ENCODE data around the gene SCOC. TPM values are rescaled to one million over a fixed set of nuclear protein-coding genes. Genes with fewer than 3 reads are reported as not detected.
"Not testable (repeated sequence)": the region's sequence is repeated elsewhere in the genome, so short reads cannot be mapped to it uniquely, and the experiment has no call there.

Gene SCOC
- total RNA-seq, 1 experiment from 2014 or later = 39.4 TPM

DNA sequence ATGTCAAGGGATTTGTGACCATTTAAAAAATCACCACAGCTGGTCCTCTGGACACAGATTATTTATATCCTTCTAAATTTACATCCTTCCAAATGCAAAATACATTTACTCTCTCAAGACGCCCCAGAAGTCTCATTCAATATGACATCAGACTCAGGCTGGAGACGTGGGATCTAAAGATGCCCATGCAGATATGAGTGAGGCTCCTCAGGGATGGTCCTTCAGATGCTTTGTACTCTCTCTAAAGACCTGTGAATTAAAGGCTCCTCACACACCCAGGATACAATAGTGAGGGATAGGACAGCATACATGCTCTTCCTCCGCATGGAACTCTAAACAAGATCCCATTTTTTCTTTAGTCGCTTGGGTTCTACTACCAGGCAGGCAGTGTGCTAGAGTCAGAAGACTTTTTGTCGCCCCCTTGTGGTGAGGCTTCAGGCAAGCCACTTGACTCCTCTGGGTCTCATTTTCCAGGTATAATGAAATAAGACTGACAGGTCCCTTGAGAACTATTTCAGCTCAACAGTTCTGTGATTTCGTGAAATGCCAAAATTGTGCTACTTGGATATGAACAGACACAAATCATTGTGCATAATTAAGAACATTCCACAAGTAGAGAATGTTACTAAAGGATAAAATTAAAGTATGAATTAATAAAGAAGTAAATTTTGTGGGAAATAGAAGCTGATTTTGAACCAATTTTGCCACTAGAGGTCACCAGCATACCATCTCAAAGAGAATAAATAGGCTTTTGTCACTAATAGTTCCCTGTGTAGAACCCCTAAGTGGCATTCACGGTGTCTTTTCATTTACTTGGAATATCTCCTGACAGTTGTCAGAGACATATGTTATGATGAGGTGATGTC, 13.7 kb upstream of the SCOC start:
- peak; percentile 84 for DNase-seq (ENCODE audit: low read depth)

DNA sequence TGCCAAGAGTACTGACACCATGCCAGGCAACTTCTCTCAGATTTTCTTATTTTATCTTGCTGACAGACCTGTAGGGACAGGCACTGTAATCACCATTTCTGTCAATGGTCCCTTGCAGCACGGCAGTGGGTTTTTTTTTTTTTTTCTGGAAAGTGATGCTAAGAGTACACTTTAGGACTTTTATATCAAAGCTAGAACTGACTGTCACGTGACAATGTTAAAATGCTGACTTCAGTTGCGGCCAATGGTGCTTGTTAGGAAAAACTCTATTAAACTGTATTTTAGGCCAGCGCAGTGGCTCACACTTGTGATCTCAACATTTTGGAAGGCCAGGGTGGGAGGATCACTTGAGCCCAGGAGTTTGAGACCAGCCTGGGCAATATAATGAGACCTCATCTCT, 12.3 kb upstream of the SCOC start:
- no peak for DNase-seq (ENCODE audit: low read depth)

DNA sequence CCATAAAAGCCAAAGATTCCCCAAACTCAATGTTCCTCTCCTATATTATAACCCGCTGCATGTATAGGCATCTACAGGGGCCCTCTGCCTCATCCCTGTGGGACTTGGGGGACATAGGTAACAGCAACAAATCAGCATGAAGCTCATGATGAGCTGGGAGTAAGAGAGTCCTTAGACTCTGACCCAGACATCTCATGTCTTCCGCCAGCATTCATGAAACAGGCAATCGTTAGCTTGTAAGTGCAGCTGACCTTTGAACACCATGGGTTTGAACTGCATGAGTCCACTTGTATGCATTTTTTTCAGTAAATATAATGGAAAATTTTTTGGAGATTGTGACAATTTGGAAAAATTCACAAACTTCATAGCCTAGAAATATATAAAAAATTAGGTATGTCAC, 10.4 kb upstream of the SCOC start:
- no peak for DNase-seq (ENCODE audit: low read depth)

DNA sequence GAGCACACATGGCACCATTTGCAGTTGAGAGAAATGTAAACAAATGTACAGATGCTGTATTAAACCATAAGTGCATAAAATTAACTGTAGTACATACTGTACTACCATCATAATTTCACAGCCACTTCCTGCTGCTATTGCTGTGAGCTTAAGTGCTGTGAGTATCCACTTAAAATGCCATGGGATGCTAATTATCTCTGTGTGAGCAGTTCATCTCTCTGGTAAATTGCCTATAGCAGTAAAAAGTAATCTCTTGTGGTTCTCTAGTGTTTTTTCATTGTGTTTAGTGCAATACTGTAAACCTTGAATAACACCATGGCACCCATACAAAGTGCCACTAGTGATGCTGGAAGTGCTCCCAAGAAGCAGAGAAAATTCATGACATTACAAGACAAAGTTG, 9.9 kb upstream of the SCOC start:
- DNase-seq (ENCODE audit: low read depth) = no peak

DNA sequence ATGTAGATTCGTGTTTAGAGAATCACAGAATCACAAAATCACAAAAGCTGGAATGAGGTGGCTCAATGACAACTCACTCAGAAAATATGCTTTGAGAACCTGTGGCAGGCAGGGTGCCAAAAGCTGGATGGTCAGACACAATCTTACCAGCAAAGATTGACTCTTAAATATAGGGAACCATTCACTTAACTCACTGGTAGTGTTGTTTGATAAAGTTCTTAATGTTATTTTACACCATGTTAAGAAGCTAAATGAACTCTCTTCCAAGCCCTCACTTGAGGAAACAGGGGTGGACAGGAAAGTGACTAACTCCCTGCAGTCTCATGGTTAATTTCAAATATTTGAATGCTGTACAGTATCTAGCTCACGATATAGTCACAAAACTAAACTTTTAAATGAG, 5.7 kb upstream of the SCOC start:
- DNase-seq (ENCODE audit: low read depth) = peak; percentile 75

DNA sequence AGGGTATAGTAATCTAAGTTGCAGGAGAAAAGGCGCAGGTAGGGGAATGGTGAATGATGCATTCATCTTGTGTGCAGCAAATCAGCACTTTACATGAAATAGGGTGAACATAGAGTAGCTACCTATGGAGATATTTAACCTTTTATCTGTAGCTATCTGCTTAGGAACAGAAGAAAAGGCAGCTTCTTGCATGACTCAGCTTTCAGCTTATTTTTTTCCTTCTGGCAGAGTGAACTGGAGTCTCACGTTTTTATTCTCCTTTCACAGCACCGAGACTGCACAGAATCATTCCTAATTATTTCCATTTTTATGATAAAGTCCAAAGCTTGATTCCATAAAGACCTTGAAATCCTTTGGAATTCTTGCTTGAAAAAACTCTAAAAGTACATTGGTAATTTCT, 4.8 kb upstream of the SCOC start:
- DNase-seq (ENCODE audit: low read depth) = peak; percentile 21

DNA sequence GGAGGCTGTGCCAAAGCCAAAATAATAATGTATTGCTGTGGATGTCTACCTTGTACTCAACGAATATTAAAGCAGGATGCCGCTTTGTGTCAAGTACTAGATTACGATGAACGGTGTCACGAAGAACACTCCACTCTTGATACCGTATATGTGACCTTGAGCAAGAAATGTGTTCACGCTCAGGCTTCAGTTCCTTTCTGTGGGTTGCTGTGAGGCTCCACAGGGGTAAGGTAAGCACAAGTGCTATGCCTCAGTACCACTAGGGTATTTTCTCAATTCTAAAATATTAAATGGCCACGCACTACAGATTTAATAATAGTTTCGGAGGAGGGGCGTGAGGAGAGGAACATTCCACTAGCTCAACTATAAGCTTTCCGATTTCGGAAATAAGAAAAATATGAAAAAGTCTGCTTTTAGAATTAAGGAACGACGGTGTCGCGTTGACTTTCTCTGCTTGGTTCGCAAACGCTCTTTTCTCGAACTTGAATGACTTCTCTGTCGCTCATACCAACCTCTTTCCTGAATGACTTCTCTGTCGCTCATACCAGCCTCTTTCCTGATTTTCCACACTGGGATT, 607 bp upstream of the SCOC start:
- no peak for DNase-seq (ENCODE audit: low read depth)

DNA sequence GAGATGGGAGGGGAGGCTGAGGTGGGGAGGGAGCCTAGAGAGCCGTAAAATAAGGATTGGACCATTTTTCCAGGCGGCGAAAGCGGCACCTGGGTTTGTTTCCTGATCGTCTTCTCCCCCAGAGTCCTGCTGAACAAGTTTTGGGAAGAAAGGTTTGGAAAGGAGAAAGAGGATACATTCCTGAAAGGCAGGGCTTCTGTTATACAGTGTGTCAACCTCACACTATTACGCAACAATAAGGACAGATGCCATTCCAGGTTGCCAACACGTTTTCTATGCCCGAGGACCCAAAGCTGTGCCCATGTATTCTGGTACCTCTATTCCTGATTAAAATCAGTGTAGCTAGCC, 658 bp downstream of the SCOC start:
- peak; percentile 15 for DNase-seq (ENCODE audit: low read depth)

DNA sequence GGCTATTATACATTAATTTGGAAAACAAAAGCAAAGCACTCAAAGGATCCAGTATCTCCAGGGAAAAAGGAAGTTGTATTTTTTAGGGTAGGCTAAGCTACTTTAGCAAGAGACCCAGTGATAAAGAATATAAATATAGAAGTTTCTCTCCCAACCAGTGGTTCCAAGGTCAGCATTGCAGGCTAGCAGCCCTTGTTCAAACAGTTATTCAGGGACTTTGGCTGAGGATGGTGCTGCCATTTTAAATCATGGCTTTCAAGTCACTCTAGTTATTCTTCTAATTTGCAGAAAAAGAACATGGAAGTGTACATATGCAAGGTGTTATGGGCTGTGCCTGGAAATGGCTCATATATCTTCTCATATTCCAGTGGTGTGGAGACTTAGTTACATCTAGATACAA, 9.3 kb downstream of the SCOC start:
- no peak for DNase-seq (ENCODE audit: low read depth)

DNA sequence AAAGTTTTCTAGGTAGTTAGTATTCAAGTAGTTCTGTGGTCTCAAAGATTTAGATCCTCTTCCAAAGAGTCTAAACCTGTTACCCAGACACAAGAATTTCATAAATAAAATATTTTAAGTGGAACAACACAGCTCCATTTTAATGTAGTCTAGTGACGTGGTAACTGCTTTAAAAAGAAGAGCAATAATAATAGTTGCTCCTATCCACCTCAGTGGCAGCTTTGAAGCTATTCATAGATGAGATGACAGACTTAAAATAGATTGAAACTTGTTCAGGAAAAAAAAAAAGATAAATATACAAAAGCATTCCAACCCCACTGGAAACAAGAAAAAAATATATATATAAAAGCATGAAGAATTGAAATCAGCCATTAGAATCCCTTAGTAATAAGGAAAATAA, 14.6 kb downstream of the SCOC start:
- DNase-seq (ENCODE audit: low read depth) = no peak

GRCh38 chr4:140395668-140396067, 22.2 kb downstream of the SCOC start:
- DNase-seq (ENCODE audit: low read depth) = no peak

GRCh38 chr4:140400111-140400510, 26.7 kb downstream of the SCOC start:
- no peak for DNase-seq (ENCODE audit: low read depth)

DNA sequence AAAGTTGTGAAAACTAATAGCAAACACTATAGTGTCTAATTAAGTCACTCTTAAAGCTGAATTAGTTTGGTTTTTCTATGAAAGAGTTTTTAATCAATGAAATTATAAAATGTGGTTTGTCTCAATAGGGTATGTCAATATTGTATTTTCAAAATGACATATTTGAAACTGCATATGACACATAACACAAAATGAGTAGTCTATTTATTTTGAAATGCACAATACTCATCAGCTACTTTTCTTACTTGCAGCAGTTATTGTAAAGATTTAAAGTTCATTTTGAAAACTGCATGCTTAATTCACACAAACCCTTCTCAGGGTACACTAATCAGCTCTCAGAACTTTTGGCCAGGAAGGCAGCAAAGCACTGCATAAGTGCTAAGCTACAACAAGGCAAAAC, 32.8 kb downstream of the SCOC start:
- DNase-seq (ENCODE audit: low read depth) = no peak

DNA sequence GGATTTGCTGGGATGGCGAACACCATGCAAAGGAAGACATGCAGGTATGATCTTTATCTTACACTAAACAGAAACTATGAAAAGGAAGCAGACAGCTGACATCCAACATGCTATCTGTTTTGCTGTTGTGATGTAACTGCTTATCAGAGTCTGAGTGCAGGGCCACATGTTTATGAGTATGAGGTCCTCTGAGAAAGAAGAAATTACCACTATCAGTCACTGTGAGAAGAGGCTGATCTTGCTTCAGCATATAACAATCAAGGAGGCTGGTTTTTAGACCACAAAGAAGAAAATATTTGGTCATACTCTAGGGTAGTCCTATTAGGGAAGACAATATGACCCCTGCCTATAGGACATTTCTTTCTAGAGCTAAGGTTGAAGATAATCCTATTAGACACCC, 35.5 kb downstream of the SCOC start:
- no peak for DNase-seq (ENCODE audit: low read depth)

GRCh38 chr4:140413130-140413969, 39.9 kb downstream of the SCOC start:
- DNase-seq (ENCODE audit: low read depth) = not testable (repeated sequence)

- DNase-seq (ENCODE audit: low read depth) = no peak
These were observed 49.7 kb downstream of the SCOC start for GRCh38 chr4:140423106-140423505.

DNA sequence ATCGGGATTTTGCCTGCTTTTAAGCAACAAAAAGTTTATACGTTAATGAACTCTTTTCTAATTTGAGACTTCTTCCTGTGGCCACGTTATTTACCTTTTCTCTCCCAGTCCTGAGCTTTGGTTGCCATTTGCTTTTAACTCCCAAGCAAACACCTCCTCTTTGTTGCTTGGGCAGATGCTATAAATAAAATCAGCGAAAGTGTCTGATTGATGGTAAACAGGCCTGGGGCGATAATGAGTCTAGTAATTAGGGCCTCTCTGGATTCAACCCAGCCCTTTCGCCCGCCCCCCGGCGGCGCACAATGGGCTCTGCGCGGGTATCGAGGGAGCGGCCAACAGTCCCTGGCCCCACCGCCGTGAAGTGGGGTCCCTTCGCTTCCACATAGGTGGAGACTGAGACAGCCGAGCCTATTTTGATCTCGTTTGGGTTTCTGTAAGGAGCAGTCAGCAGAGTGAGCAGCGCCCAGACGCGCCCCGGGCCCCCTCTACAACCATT, 53.2 kb downstream of the SCOC start:
- peak; percentile 5 for DNase-seq (ENCODE audit: low read depth)

DNA sequence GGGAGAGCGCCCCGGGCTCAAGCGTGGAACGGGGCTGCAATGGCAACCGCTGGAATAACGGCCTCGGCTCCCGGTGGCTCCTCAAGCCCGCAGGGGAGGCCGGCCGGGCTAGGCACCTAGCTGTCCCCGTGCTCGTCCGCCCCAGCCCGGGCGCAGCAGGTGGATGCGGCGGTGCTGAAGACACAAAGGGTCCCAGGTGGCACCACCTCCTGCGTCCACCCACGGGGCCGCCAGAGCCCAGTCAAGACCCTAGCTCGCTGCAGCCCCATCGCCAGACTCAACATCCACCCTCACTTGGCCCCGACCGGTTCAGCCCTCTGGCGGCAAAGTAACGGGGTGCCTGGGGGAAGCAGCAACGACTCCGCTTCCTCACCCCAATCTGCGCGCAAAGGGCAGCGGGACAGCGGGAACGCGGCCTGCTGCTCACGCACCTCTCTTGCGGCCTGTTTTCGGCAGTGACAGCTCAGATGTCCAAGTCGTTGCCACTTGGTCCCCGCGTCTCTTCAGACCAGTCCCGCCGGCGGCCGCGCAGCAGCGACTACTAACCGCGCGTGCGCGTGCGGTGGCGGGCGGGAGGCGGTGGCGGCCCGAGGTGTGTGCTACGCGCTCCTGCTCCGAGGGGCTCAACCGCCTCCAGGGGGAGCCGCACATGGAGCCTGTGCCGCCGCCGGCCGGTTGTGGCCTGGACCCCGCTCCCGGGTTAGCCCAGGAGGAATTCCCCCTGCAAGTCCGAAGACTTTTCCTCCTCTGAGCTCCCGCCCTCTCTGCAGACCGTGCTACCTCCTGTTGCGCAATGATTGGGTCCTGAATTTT, 53.9 kb downstream of the SCOC start, which contains the start of gene CLGN:
Gene CLGN (minus strand): TSS at position 543 of the 813 bp plus-strand sequence. CDS start 14,570 bp downstream, outside the sequence.
- peak; percentile 68 for DNase-seq (ENCODE audit: low read depth)

- no peak for DNase-seq (ENCODE audit: low read depth)
These were observed 54.5 kb downstream of the SCOC start for GRCh38 chr4:140427919-140428471.
